ENCODE data around the gene TBXAS1.

TBXAS1 gene

GRCh38 chr7:139974179-139974811 is 145.2 kb downstream of the TBXAS1 start:
- no peak for DNase-seq (ENCODE audit: low read depth in 1 of 2, low spot score in 1 of 2)

GRCh38 chr7:139976055-139976837 is 147.2 kb downstream of the TBXAS1 start:
- no peak for DNase-seq (ENCODE audit: low read depth in 1 of 2, low spot score in 1 of 2)

GRCh38 chr7:139976838-139977656 is 148.0 kb downstream of the TBXAS1 start:
- DNase-seq (ENCODE audit: low read depth in 1 of 2, low spot score in 1 of 2): no peak

- no peak for DNase-seq (ENCODE audit: low read depth in 1 of 2, low spot score in 1 of 2)
Measured at GRCh38 chr7:139981511-139981895, 152.4 kb downstream of the TBXAS1 start.

GRCh38 chr7:139982927-139983920 is 154.2 kb downstream of the TBXAS1 start:
- no peak for DNase-seq (ENCODE audit: low read depth in 1 of 2, low spot score in 1 of 2)

- no peak for DNase-seq (ENCODE audit: low read depth in 1 of 2, low spot score in 1 of 2)
Measured at GRCh38 chr7:139984642-139985539, 155.8 kb downstream of the TBXAS1 start.

GRCh38 chr7:139985811-139986210 is 156.7 kb downstream of the TBXAS1 start:
- no peak for DNase-seq (ENCODE audit: low read depth in 1 of 2, low spot score in 1 of 2)

GRCh38 chr7:139987691-139988516 is 158.8 kb downstream of the TBXAS1 start:
- DNase-seq (ENCODE audit: low read depth in 1 of 2, low spot score in 1 of 2): no peak

- no peak for DNase-seq (ENCODE audit: low read depth in 1 of 2, low spot score in 1 of 2)
Measured at GRCh38 chr7:139989366-139990141, 160.5 kb downstream of the TBXAS1 start.

- no peak for DNase-seq (ENCODE audit: low read depth in 1 of 2, low spot score in 1 of 2)
Measured at GRCh38 chr7:139990142-139990535, 161.1 kb downstream of the TBXAS1 start.

- DNase-seq (ENCODE audit: low read depth in 1 of 2, low spot score in 1 of 2): no peak
Measured at GRCh38 chr7:139990571-139991268, 161.7 kb downstream of the TBXAS1 start.

- no peak for DNase-seq (ENCODE audit: low read depth in 1 of 2, low spot score in 1 of 2)
Measured at GRCh38 chr7:139991269-139991666, 162.2 kb downstream of the TBXAS1 start.

GRCh38 chr7:139991911-139992310 is 162.8 kb downstream of the TBXAS1 start:
- no peak for DNase-seq (ENCODE audit: low read depth in 1 of 2, low spot score in 1 of 2)

GRCh38 chr7:139992353-139993044 is 163.4 kb downstream of the TBXAS1 start:
- no peak for DNase-seq (ENCODE audit: low read depth in 1 of 2, low spot score in 1 of 2)

GRCh38 chr7:139993169-139993568 is 164.1 kb downstream of the TBXAS1 start:
- DNase-seq (ENCODE audit: low read depth in 1 of 2, low spot score in 1 of 2): no peak

GRCh38 chr7:139993592-139993991 is 164.5 kb downstream of the TBXAS1 start:
- DNase-seq (ENCODE audit: low read depth in 1 of 2, low spot score in 1 of 2): no peak

GRCh38 chr7:139994356-139994755 is 165.3 kb downstream of the TBXAS1 start:
- DNase-seq (ENCODE audit: low read depth in 1 of 2, low spot score in 1 of 2): no peak
